ENCODE measurements around the gene CRHR2.
"Not testable (repeated sequence)": the region's sequence is repeated elsewhere in the genome, so short reads cannot be mapped to it uniquely, and the experiment has no call there.

Gene CRHR2

GRCh38 chr7:30652132-30652531, 30.1 kb downstream of the CRHR2 start:
- DNase-seq: no peak

DNA sequence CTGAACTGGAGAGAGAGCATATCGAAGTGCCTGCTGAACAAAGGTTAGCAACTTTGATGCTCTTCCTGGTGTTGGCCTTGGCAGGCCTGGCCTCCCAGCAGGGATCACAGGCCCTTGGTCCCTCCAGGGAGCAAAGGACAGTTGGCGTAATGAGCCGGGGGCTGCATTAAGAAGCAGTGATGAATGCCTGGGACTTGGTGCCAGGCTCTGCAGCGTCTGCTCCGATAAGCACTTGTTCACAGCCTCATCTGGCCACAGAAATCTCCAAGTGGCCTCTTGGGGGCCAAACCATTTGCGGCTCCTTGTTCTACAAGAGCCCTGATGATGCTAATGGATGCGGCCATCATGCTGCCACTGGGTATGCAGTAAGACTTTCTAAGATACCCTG, 31.8 kb downstream of the CRHR2 start:
- DNase-seq: no peak

DNA sequence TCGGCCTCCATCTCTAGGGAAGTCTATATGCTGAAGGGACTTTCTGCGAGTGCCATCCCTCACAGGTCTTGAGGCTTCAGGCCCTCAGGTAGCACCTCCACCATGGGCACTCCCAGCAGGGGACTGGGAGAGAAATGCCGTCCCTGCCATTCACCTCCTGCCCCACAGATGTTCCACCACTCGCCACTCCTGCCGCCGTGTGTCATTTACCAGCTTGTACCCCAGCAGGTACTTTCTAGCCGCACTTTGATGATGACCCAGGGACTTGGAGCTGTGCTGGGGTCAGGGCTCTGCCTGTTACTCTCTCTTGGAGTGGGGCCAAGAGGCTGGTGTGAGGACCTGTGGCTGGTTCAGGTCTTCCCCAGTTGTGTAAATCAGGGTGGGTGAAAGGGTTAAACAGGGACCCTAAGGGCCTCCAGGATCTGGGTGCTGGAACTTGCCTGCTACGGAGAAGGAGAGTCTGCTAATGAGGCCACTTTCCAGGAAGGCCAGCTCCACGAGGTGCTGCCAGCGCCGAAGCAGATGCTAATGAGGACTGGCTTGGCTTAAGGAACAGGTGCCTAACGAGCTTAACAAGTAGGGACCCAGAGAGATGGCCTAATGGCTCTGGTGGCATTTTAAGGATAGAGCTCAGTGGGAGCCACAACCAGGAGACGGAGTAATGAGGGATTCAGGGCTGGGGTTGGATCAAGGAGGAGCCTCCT, 32.4 kb downstream of the CRHR2 start:
- DNase-seq: no peak

DNA sequence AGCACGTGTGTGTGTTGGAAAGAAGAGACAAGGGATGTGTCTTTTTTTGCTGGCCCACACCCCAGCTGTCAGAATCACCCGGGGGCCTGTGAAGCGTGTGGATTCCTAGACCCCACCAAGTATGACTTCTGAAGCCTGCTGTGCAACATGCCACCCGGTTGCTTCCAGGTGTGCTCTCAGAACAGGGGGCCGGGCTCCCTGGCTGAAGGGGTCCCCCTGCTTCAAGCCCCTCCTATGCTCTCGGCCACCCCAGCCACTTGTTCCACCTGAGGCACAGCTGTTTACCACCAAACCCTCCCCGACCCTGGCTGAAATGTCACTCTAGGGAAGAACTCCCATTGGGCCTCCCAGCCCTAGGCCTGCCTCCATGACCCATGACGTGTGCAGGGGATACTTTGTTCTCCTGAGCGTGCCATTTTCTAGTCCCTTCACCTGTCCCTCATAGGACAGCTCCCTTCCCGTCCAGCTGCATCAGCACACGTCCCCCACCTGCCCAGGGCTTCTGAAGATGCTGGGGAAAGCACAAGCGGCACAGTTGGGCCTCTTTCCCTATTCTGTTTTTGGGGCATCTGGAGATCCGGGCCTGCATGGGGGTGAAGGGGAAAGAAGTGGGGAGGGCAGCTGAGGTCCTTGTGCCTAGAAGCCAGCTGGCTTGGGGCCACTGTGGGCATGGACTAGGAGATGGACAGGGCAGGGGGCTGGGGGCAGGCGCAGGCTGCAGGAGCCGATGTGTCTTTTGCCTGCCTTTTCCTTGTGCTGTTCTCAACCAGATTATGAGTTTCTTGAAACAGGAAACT, 33.3 kb downstream of the CRHR2 start:
- DNase-seq: no peak

DNA sequence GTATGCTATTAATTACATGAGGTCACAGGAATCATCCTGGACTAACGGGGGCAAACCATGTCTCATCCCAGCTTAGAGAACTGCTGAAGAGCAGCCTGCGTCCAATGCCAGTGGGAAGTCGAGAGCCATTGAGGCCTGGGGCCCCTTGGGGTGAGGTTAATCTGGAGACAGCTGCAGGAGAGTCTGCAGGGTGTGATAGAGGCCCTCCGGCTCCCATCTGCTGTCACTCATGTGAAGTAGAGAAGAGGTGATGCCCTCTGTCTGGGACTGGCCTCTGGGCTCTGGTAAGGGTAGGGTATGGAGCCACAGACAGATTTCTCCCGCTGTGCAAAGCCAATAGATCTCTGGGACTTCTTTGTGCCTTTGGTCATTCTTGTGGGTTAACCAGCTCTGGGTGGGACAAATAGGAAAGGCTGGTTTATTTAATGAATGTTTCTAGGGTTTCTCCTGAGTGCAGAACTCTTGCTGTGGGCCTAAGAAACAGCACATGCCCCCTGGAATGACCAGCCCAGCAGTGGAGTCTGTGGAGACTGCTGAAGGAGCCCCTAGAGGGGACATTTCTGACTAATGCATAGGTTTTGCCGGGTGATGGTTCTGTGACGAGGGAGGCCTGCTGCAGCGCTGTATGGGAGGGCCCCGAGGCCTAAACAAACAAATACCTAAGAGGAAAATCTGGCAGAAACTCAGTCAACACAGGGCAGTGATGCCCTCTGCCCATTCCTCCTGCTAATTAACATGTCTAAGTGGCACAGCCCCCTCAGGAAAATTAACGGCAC, 34.5 kb downstream of the CRHR2 start:
- DNase-seq: no peak

- DNase-seq: no peak
These were observed 36.1 kb downstream of the CRHR2 start for GRCh38 chr7:30646154-30646553.

DNA sequence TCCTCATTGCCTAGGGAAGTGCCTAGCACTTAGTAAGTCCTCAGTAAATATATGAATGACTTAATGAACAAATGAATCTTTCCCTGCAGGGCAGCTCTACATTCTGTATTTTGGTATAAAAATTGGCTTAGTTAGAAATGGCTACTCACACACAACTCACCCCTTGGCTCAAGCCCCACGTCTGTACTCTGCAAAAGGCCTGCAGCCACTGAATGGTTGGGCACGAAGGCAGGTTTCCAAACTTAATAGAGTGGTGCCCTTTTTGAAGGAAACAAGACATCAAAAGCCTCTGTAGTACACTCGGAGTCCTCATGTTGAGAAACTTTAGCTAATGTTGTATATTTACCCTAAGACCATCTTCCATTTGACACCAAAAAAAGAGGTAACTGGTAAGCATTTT, 36.6 kb downstream of the CRHR2 start:
- DNase-seq: no peak

GRCh38 chr7:30644286-30644955, 37.8 kb downstream of the CRHR2 start:
- DNase-seq: no peak

DNA sequence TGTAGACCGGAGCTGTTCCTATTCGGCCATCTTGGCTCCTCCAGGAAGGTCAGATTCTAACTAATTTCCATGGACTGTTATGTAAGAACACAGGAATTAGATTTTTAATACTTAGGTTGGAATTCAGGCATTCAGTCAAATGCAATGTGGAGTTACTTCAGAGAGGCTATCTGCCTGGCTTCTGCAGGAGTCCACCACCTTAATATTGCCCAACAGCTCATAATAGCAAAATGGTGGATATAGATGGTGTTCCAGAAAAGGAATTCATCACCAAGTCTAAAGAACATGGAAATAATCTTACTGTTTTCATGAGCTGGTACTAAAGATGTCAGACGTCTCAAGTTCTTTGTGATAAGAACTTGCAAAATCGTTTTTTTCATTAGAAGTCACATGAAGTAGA, 39.5 kb downstream of the CRHR2 start:
- DNase-seq: no peak

DNA sequence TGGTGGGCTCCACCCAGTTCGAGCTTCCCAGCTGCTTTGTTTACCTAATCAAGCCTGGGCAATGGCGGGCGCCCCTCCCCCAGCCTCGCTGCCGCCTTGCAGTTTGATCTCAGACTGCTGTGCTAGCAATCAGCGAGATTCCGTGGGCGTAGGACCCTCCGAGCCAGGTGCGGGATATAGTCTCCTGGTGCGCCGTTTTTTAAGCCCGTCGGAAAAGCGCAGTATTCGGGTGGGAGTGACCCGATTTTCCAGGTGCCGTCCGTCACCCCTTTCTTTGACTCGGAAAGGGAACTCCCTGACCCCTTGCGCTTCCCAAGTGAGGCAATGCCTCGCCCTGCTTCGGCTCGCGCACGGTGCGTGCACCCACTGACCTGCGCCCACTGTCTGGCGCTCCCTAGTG, 39.9 kb downstream of the CRHR2 start:
- not testable (repeated sequence) for DNase-seq

DNA sequence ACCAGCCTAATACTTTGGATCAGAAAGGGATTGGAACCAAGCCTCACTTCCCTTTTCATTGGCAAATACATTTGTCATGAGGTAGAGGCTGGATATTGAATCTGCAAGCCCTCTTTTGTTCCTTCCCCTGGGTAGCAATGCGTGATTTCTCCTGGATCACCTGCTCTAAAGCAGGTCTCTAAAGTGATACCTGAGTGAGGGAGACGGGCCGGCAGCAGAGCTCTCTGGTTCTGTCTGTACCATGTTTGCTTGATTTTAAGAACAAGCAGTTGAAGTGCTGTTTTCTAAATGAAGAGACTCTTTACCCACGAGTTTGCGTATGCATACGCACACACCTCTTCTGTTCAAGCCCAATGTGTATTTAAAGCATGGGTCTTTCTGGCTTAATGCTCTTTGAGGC, 46.5 kb downstream of the CRHR2 start:
- no peak for DNase-seq

- no peak for DNase-seq
These were observed 47.5 kb downstream of the CRHR2 start for GRCh38 chr7:30634634-30635201.

DNA sequence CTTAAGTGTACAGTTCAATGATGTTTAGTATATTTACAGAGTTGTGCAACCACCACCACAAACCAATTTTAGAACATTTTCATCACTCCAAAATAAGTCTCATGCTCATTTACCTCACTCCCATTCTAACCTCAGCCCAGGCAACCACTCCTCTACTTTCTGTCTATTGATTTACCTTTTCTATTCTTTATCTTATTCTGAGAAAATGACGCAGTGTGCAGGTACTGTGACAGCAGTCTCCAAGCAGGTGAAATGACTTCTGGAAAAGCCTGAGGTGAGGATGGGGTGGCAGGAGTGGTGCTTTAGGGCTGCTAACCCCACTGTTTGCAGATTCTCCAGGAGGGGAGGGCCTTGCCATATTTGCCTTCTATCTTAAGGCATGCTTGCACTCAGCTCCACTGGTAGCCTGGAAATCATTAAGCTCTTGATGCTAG, 48.0 kb downstream of the CRHR2 start:
- DNase-seq: no peak

DNA sequence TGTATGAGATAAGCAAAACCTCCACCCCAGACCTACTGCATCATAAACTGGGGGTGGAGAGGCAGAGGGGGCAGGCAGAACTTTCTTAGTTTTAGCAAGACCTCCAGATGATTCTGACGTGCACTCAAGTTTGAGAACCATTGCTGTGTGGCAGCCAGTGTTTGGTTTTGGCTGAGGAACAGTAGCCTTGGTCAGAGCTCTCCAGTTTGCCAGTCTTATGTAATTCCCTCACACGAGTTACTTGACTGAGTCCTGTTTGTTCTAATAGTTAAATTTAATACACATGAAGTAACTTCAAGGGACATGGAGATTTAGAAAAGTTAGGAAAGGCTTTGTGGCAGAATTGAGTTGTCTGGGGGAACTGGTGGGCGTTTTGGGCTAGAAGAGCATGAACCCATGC, 49.0 kb downstream of the CRHR2 start:
- no peak for DNase-seq

DNA sequence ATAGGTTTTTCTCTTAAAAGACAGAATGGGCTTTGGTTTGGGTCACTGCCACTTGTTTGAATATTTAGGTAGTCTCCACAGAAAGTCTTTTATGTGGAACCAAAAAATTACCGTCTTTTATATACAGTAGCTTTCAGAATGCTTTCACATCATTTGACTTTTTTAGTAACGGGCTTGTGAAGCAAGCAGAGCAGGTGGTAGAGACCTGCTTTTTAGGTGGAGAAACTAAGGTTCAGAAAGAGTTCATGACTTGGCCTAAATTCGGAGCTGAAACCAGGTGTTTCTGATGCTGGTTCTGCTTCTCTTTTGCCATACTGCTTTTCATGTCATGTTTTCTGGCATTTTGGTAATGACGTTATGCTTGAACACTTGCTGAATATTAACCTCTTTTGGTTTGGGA, 51.3 kb downstream of the CRHR2 start:
- no peak for DNase-seq

DNA sequence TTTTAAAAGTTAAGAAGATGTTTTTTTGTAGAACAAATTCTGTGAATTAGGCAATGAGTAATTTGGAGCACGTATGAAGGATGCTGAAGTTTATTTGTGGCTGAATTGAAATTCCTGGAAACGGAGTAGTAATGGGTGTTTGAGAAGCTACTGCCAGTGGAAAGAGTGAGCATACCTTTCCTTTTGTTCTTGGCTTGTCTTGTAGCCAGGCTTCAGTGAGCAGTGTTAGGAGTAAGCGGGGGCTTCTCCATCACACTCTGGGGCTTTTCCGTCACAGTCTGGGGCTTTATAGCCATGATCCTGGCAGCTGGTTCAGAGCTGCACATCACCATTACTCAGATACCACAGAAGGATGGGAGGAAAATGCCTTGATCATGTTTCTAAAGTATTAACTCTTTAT, 55.2 kb downstream of the CRHR2 start:
- no peak for DNase-seq

- no peak for DNase-seq
These were observed 57.0 kb downstream of the CRHR2 start for GRCh38 chr7:30625283-30625682.

GRCh38 chr7:30618961-30619360, 63.3 kb downstream of the CRHR2 start:
- DNase-seq: no peak

- no peak for DNase-seq
These were observed 64.1 kb downstream of the CRHR2 start for GRCh38 chr7:30618080-30618676.

- no peak for DNase-seq
These were observed 64.9 kb downstream of the CRHR2 start for GRCh38 chr7:30617359-30617758.

DNA sequence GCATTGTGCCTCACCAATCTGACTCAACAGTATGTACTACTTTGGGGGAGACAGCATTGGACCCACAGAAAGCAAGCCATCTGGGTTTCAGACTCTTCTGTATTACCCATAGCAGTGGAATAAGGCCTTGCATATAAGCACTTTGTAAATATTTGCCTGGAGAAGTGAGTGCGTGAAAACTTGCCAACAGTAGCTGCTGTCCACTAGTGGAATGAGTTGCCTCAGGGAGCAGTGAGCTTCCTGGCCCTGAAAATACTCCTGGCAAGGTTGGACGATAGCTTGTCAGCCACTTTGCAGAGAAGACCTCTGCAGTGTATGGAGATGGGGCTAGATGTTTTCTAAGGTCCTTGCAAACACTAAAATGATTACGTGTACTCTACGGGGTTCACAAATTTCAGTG, 65.9 kb downstream of the CRHR2 start:
- DNase-seq: no peak
